Activated T-cell treated with anti-CD3 and anti-CD28 coated beads, Interleukin-2, amount 50 U/mL, for 4 hours (primary cell): ENCODE results near the gene SELENOW. TPM values are rescaled to one million over a fixed set of nuclear protein-coding genes. Genes with fewer than 3 reads are reported as not detected.
"Not testable (repeated sequence)": the region's sequence is repeated elsewhere in the genome, so short reads cannot be mapped to it uniquely, and the experiment has no call there.

Experiments used
- ATAC-seq, 2 donors: fragments of 200-7000 bp; cut with Tn5 transposase; one replicate each; pipeline ENCODE4 v1.10.0; 2021
- DNase-seq: peaks from one replicate; pipeline ENCODE4 v3.0.0-alpha.2; 2020
- H3K27me3 Mint-ChIP-seq: one replicate; pipeline ENCODE4 v1.8.0; 2021; ENCODE audit warnings: low read depth, mixed read lengths
- H3K36me3 Mint-ChIP-seq: one replicate; pipeline ENCODE4 v1.8.0; 2022; ENCODE audit warnings: mixed read lengths; ENCODE audit not compliant: insufficient read depth
- H3K4me1 Mint-ChIP-seq: one replicate; pipeline ENCODE4 v1.8.0; 2021; ENCODE audit warnings: low read depth, mixed read lengths
- H3K4me3 Mint-ChIP-seq: one replicate; pipeline ENCODE4 v1.8.0; 2021; ENCODE audit warnings: mild to moderate bottlenecking, moderate library complexity, mixed read lengths
- H3K9me3 Mint-ChIP-seq: one replicate; pipeline ENCODE4 v1.8.0; 2021; ENCODE audit warnings: mixed read lengths
- total RNA-seq, 3 donors: library from RNA; stranded (reverse); gene quantifications; one replicate each; pipeline ENCODE4 v1.2.1, GENCODE V29; 2021

Gene SELENOW
- total RNA-seq, 3 donors from 2014 or later = 57.7 to 68.0 (median 62.5) TPM

DNA sequence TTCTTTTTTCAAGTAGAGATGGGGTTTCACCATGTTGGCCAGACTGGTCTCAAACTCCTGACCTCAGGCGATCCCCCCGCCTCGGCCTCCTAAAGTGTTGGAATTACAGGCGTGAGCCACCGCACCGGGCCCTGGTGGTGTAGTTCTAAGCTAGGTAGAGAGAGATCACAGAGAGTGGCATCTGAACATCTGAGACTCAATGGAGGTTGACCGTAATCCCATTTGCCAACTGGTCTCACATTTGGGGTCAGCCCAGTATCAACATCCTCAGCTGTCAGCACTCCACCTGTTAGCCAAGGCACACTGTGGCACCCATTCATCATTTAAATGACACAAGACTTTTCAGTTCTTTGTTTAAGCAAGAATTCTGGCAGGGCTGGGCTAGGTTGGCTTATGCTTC, 8.1 kb downstream of the SELENOW start:
- peaks cover 11% of the 10 kb centered on the region for H3K36me3 Mint-ChIP-seq
- H3K4me1 Mint-ChIP-seq = peaks cover 4% of the 10 kb centered on the region
- no peaks in the 10 kb centered on the region for H3K9me3 Mint-ChIP-seq
- H3K4me3 Mint-ChIP-seq = no peak overlapping the region
- DNase-seq (no peak), ATAC-seq (no peak)
- H3K27me3 Mint-ChIP-seq = no peaks in the 10 kb centered on the region

GRCh38 chr19:47787307-47787706, 8.8 kb downstream of the SELENOW start:
- H3K4me1 Mint-ChIP-seq, H3K36me3 Mint-ChIP-seq, H3K4me3 Mint-ChIP-seq: not testable (repeated sequence)

GRCh38 chr19:47789811-47790210, 11.3 kb downstream of the SELENOW start:
- not testable (repeated sequence) for DNase-seq, H3K4me1 Mint-ChIP-seq, ATAC-seq, H3K36me3 Mint-ChIP-seq, H3K9me3 Mint-ChIP-seq, H3K4me3 Mint-ChIP-seq, H3K27me3 Mint-ChIP-seq

More at GRCh38 chr19:47787307-47787706, 8.8 kb downstream of the SELENOW start:
- not testable (repeated sequence) for DNase-seq, ATAC-seq, H3K9me3 Mint-ChIP-seq, H3K27me3 Mint-ChIP-seq

DNA sequence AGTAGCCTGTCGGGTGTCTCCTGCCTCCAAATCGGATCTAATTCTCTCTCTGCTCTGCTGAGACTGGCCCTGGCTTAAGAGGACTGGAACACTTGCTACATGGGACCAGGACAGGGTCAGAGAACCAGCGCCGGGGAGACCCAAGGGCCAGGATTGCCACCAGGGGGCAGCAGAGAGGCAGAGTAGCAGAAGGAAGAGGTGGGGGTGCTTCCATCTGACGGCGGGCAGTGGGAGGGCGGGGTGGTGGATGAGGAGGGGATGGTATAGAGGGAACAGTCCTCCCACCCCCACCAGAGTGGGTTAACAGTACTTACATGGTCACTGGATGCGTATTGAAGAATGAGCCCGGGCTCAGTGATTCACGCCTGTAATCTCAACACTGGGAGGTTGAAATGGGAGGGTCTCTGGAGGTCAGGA, 11.9 kb downstream of the SELENOW start:
- H3K4me1 Mint-ChIP-seq = no peaks in the 10 kb centered on the region
- no peaks in the 10 kb centered on the region for H3K27me3 Mint-ChIP-seq
- H3K9me3 Mint-ChIP-seq = peaks cover 3% of the 10 kb centered on the region
- H3K36me3 Mint-ChIP-seq = no peaks in the 10 kb centered on the region
- ATAC-seq = peak; percentile 90 to 91
- DNase-seq = peak; percentile 87
- no peak overlapping the region for H3K4me3 Mint-ChIP-seq

- DNase-seq (no peak), ATAC-seq (no peak)
- H3K27me3 Mint-ChIP-seq = peaks cover 5% of the 10 kb centered on the region
- no peaks in the 10 kb centered on the region for H3K4me1 Mint-ChIP-seq
- H3K36me3 Mint-ChIP-seq = no peaks in the 10 kb centered on the region
- H3K4me3 Mint-ChIP-seq = no peak overlapping the region
- H3K9me3 Mint-ChIP-seq = peaks cover 3% of the 10 kb centered on the region
These were observed 14.1 kb downstream of the SELENOW start for GRCh38 chr19:47792616-47793015.

DNA sequence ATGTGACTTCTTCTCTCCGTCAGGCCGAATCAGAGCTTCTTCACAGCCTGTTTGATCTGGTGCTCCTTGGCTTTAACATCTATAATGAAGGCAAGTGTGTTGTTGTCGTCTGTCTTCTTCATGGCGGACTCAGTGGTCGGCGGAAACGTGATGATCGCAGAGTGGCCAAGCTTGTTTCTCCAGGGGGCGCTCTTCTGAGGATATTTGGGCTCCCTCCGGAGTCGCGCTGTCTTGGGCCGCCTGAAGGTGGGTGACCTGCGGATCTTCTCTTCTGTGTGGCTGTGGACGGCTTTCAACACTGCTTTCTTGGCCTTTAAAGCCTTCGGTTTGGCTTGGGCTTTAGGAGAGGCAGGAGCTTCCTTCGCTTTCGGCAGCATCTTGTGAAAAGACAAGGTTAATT, 16.0 kb downstream of the SELENOW start:
- H3K27me3 Mint-ChIP-seq = peaks cover 10% of the 10 kb centered on the region
- H3K4me3 Mint-ChIP-seq = no peak overlapping the region
- DNase-seq (no peak), ATAC-seq (no peak)
- peaks cover 3% of the 10 kb centered on the region for H3K9me3 Mint-ChIP-seq
- no peaks in the 10 kb centered on the region for H3K36me3 Mint-ChIP-seq
- no peaks in the 10 kb centered on the region for H3K4me1 Mint-ChIP-seq

DNA sequence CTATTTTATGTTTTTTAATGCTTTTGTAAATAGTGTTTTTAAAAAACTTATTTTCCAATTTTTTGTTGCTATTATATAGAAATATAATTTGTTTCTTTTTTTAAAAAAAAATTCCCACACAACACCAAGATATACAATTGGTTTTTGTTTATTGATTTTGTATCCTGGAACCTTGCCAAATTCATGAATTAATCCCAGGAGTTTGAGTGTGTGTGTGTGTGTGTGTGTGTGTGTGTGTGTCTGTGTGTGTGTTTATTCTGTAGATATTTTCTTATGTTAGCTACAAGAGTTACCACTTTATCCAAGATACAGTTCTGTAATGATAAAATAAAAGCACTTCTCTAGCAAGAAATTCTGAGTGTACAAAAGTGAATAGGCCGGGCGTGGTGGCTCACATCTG, 18.3 kb downstream of the SELENOW start:
- ATAC-seq (no peak), DNase-seq (no peak)
- H3K36me3 Mint-ChIP-seq = no peaks in the 10 kb centered on the region
- peaks cover 10% of the 10 kb centered on the region for H3K27me3 Mint-ChIP-seq
- H3K4me1 Mint-ChIP-seq = no peaks in the 10 kb centered on the region
- H3K9me3 Mint-ChIP-seq = peaks cover 8% of the 10 kb centered on the region
- no peak overlapping the region for H3K4me3 Mint-ChIP-seq

DNA sequence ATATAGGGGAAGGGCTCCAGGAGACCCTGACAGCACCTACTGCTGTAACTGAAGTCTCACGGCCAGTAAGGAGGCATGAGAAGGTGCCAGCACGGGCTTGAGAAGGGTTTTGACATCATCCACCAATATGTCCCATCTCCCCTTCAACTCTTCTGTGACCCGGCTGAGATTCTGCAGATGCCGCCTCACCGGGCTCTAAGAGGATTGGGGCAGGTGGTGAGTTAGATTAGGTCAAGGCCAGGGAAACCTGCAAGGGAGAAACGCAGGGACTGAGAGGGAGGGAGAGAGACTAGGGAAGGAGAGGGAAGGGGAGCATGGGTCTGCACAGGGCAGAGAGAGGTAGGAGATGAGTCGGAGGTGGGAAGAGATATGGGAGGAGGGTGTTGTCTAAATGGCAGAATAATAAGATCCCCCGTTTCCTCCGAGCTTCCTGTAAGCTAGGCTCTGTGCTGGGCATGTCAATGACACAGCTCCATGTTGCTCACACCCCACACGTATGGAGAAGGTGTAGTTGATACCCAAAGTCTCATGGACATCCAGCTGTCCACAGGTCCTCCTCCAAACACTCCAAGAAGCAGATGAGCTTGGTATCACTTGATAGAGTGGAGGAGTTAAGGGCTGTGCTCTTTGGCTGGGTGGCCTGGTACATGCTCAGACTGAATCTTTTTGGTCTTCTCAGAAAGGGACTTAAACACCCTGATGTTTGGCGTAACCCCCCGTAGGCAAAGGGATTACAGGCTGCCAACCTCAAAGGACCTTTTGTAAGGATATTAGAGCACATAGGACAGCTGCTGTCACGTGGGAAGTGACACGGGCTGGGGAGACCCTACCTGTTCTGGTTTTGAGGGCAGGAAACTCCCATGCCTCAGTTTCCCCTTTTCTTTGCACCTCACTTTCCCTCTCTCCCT, 19.7 kb downstream of the SELENOW start:
- Mint-ChIP-seq H3K9me3 (peaks cover 4% of the 10 kb centered on the region), H3K27me3 (peaks cover 10% of the 10 kb centered on the region), H3K4me1 (no peaks in the 10 kb centered on the region), H3K36me3 (no peaks in the 10 kb centered on the region), H3K4me3 (no peak overlapping the region)
- DNase-seq (no peak), ATAC-seq (no peak)

- no peaks in the 10 kb centered on the region for H3K4me1 Mint-ChIP-seq
- no peaks in the 10 kb centered on the region for H3K36me3 Mint-ChIP-seq
- ATAC-seq = no peak
These were observed 20.4 kb downstream of the SELENOW start for GRCh38 chr19:47798904-47799266.

DNA sequence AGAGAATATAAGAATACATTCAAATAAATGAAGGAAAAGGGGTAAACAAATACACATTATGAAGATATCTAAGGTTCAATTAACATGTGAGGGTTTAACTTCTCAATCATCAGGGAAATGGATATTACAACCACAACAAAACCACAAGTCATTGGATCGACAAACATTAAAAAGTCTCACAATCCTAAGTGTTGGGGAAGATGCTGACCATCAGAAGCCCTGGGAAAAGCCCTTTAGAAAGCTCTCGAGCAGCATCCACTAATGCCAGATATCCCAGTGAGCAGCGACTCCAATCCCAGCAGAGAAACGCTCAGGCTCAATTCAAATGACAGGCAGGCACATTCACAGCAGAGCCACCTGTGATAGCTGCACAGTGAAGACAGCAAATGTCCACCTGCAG, 22.8 kb downstream of the SELENOW start:
- H3K9me3 Mint-ChIP-seq = peaks cover 4% of the 10 kb centered on the region
- H3K4me3 Mint-ChIP-seq = no peak overlapping the region
- ATAC-seq (no peak), DNase-seq (no peak)
- peaks cover 13% of the 10 kb centered on the region for H3K27me3 Mint-ChIP-seq
- no peaks in the 10 kb centered on the region for H3K4me1 Mint-ChIP-seq
- H3K36me3 Mint-ChIP-seq = no peaks in the 10 kb centered on the region

More at GRCh38 chr19:47798904-47799266, 20.4 kb downstream of the SELENOW start:
- H3K4me3 Mint-ChIP-seq = no peak overlapping the region
- peaks cover 10% of the 10 kb centered on the region for H3K27me3 Mint-ChIP-seq
- DNase-seq = no peak
- H3K9me3 Mint-ChIP-seq = peaks cover 4% of the 10 kb centered on the region

DNA sequence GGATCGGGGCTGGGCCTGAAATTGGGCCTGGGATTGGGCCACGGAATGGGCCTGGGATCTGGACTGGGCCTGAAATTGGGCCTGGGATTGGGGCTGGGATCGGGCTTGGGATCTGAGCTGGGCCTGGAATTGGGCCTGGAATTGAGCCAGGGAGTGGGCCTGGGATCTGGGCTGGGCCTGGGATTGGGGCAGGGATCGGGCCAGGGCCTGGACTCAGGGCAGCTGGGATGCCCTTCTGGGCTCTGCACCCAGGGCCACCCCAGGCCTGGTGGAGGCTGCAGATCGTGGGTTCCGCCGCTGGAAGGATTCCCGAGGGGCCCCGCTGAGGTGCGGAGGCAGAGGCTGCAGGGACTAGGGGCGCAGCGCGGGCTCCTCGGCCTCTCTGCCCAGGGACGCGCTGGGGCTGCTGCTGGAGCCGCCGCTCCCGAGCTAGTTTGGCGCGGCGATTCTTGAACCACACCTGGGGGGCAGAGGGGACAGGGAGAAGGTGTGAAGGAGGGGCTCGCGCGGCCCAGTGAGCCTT, 24.1 kb downstream of the SELENOW start:
- Mint-ChIP-seq H3K4me1 (no peaks in the 10 kb centered on the region), H3K27me3 (peaks cover 9% of the 10 kb centered on the region), H3K36me3 (no peaks in the 10 kb centered on the region), H3K4me3 (no peak overlapping the region), H3K9me3 (peaks cover 4% of the 10 kb centered on the region)
- ATAC-seq (no peak), DNase-seq (no peak)

GRCh38 chr19:47803148-47803547, 24.6 kb downstream of the SELENOW start:
- H3K36me3 Mint-ChIP-seq, DNase-seq, H3K4me1 Mint-ChIP-seq, H3K9me3 Mint-ChIP-seq, H3K4me3 Mint-ChIP-seq, ATAC-seq, H3K27me3 Mint-ChIP-seq: not testable (repeated sequence)

- not testable (repeated sequence) for H3K4me1 Mint-ChIP-seq, H3K4me3 Mint-ChIP-seq, DNase-seq, H3K36me3 Mint-ChIP-seq, H3K9me3 Mint-ChIP-seq, ATAC-seq, H3K27me3 Mint-ChIP-seq
These were observed 25.2 kb downstream of the SELENOW start for GRCh38 chr19:47803671-47804070.

GRCh38 chr19:47804451-47804850, 25.9 kb downstream of the SELENOW start, which contains the start of gene TPRX1:
Gene TPRX1, minus strand, starts transcription at chr19:47804551. Its CDS starts 12 bp downstream, at chr19:47804539.
- not testable (repeated sequence) for H3K36me3 Mint-ChIP-seq, H3K27me3 Mint-ChIP-seq, H3K9me3 Mint-ChIP-seq, DNase-seq, ATAC-seq, H3K4me1 Mint-ChIP-seq, H3K4me3 Mint-ChIP-seq

GRCh38 chr19:47805313-47805712, 26.8 kb downstream of the SELENOW start:
- ATAC-seq (no peak), DNase-seq (no peak)
- no peaks in the 10 kb centered on the region for H3K4me1 Mint-ChIP-seq
- H3K27me3 Mint-ChIP-seq = peaks cover 5% of the 10 kb centered on the region
- peaks cover 4% of the 10 kb centered on the region for H3K9me3 Mint-ChIP-seq
- no peaks in the 10 kb centered on the region for H3K36me3 Mint-ChIP-seq
- no peak overlapping the region for H3K4me3 Mint-ChIP-seq
